Liver (tissue), 3 donors: ENCODE measurements around the gene KLHL2.
A peak's percentile ranks its signal among the peaks of the same experiment; 100 is the strongest.

Experiments
- ATF3 ChIP-seq: IDR thresholded peaks from 2 replicates; pipeline ENCODE4 v1.6.1; 2016; ENCODE audit warnings: antibody characterized with exemption
- EGR1 ChIP-seq, 2 donors: IDR thresholded peaks; 2 replicates each; pipeline ENCODE4 v1.6.1; 2016 to 2018; ENCODE audit warnings: antibody characterized with exemption in 2 of 2, low read depth in 2 of 2
- FOXA2 ChIP-seq: IDR thresholded peaks from 2 replicates; pipeline ENCODE4 v1.6.1; 2016; ENCODE audit warnings: antibody characterized with exemption
- GABPA ChIP-seq, 2 donors: IDR thresholded peaks in 1 of 2; conservative IDR thresholded peaks in 1 of 2; 2 replicates each; pipeline ENCODE4 v1.6.1; 2016; ENCODE audit warnings: antibody characterized with exemption in 2 of 2, mild to moderate bottlenecking in 1 of 2, moderate library complexity in 1 of 2
- JUND ChIP-seq, 2 donors: IDR thresholded peaks; 2 replicates each; pipeline ENCODE4 v1.6.1; 2016; ENCODE audit warnings: antibody characterized with exemption in 2 of 2
- RAD21 ChIP-seq, 2 donors: IDR thresholded peaks; 2 replicates each; pipeline ENCODE4 v1.6.1; 2016; ENCODE audit warnings: antibody characterized with exemption in 2 of 2, mild to moderate bottlenecking in 2 of 2
- REST ChIP-seq: IDR thresholded peaks from 2 replicates; pipeline ENCODE4 v1.6.1; 2016; ENCODE audit warnings: antibody characterized with exemption, mild to moderate bottlenecking
- RXRA ChIP-seq, 2 donors: IDR thresholded peaks; 2 replicates each; pipeline ENCODE4 v1.6.1; 2017 to 2018; ENCODE audit warnings: antibody characterized with exemption in 2 of 2, mild to moderate bottlenecking in 1 of 2
- TAF1 ChIP-seq: conservative IDR thresholded peaks from 2 replicates; pipeline ENCODE4 v1.6.1; 2016; ENCODE audit warnings: antibody characterized with exemption, mild to moderate bottlenecking
- YY1 ChIP-seq: IDR thresholded peaks from 2 replicates; pipeline ENCODE4 v1.6.1; 2016; ENCODE audit warnings: antibody characterized with exemption, mild to moderate bottlenecking
- ZBTB33 ChIP-seq: IDR thresholded peaks from 2 replicates; pipeline ENCODE4 v1.6.1; 2016; ENCODE audit warnings: antibody characterized with exemption
- TF ChIP-seq, protein P1 (sequence below): fragments of 150-350 bp; IDR thresholded peaks from 2 replicates; pipeline ENCODE4 v1.5.1; 2017; ENCODE audit warnings: improper control_type of control experiment, low read depth, low read length; ENCODE audit not compliant: missing input control
- donor health status: healthy.
- donor health status: healthy.

- TF ChIP-seq, protein P1, sequence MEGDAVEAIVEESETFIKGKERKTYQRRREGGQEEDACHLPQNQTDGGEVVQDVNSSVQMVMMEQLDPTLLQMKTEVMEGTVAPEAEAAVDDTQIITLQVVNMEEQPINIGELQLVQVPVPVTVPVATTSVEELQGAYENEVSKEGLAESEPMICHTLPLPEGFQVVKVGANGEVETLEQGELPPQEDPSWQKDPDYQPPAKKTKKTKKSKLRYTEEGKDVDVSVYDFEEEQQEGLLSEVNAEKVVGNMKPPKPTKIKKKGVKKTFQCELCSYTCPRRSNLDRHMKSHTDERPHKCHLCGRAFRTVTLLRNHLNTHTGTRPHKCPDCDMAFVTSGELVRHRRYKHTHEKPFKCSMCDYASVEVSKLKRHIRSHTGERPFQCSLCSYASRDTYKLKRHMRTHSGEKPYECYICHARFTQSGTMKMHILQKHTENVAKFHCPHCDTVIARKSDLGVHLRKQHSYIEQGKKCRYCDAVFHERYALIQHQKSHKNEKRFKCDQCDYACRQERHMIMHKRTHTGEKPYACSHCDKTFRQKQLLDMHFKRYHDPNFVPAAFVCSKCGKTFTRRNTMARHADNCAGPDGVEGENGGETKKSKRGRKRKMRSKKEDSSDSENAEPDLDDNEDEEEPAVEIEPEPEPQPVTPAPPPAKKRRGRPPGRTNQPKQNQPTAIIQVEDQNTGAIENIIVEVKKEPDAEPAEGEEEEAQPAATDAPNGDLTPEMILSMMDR: peak; percentile 10
- TF ChIP-seq RXRA (IDR thresholded peaks at IDR 0.05): no peak
- TF ChIP-seq REST: no peak
- peak; percentile 55 to 67 for TF ChIP-seq RAD21 (IDR thresholded peaks at IDR 0.05)
- no peak for TF ChIP-seq ZBTB33
- TF ChIP-seq GABPA (IDR thresholded peaks at IDR 0.05 in 1 of 2, conservative IDR thresholded peaks at IDR 0.05 in 1 of 2): no peak
- TF ChIP-seq YY1: no peak
- TF ChIP-seq TAF1: no peak
- TF ChIP-seq FOXA2: no peak
- TF ChIP-seq EGR1 (IDR thresholded peaks at IDR 0.05; ENCODE audit: low read depth in 2 of 2): no peak
- no peak for TF ChIP-seq ATF3
- no peak for TF ChIP-seq JUND (IDR thresholded peaks at IDR 0.05)
Measured at GRCh38 chr4:165345666-165346417, 138.5 kb downstream of the KLHL2 start.
